ENCODE results near the gene COX14.

The COX14 gene

DNA sequence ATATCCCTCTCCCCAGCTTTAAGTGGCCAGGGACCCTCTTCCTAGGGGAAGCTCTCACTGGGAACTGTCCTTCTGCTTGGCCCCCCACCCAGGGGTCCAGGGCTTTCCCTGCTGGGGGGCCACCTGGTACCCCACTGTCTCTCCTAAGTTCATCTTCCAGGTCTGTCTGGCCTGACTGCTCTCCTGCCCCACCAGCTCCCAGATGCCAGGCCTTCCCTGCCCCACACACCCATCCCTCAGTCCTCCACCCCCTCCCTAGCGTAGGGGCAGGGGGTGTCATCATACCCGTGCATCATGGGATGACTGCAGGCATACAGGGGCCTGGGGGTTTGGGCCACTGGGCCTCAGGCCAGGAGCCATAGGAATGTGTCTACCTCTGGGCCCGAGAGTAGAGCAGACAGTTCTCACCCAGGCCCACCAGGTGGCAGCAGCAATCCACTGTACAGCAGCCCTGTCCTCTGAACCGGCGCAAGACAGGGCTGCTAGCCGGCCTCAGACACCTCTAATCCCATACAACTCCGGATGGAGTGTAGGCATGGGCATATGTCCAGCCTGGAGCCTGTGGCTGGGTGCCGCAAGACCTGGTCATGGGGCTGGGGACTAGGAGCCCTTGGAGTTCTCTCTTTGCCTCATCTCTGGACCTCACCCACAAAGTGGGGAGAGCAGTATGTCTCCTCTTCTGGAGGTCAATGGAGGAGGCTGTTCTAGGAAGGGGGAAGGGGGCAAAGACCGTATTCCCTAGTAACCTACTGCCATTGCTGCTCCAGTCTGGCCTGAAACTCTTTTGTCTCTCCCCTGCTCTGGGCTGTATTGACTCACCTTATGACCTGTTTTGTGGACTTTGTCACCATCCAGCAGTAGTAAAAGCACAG lies 36.9 kb upstream of the COX14 start:
- TF ChIP-seq, protein P1, sequence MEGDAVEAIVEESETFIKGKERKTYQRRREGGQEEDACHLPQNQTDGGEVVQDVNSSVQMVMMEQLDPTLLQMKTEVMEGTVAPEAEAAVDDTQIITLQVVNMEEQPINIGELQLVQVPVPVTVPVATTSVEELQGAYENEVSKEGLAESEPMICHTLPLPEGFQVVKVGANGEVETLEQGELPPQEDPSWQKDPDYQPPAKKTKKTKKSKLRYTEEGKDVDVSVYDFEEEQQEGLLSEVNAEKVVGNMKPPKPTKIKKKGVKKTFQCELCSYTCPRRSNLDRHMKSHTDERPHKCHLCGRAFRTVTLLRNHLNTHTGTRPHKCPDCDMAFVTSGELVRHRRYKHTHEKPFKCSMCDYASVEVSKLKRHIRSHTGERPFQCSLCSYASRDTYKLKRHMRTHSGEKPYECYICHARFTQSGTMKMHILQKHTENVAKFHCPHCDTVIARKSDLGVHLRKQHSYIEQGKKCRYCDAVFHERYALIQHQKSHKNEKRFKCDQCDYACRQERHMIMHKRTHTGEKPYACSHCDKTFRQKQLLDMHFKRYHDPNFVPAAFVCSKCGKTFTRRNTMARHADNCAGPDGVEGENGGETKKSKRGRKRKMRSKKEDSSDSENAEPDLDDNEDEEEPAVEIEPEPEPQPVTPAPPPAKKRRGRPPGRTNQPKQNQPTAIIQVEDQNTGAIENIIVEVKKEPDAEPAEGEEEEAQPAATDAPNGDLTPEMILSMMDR (IDR thresholded peaks at IDR 0.05; ENCODE audit: insufficient read depth, low read length, poor library complexity, severe bottlenecking), result peak; percentile 90
- H3K4me3 ChIP-seq (replicated peaks; ENCODE audit: low read depth, low read length), result no peak overlapping the region
- no peaks in the 10 kb centered on the region for H3K36me3 ChIP-seq (ENCODE audit: control insufficient read depth, insufficient read depth, low read length)
- DNase-seq (ENCODE audit: extremely low read depth, insufficient read length), result peak; percentile 63
- peaks cover 2% of the 10 kb centered on the region for H3K27me3 ChIP-seq (replicated peaks; ENCODE audit: control insufficient read depth, insufficient read depth, low read length)

- Histone ChIP-seq H3K4me3 (replicated peaks; ENCODE audit: low read depth, low read length) (no peak overlapping the region), H3K36me3 (ENCODE audit: control insufficient read depth, insufficient read depth, low read length) (no peaks in the 10 kb centered on the region), H3K27me3 (replicated peaks; ENCODE audit: control insufficient read depth, insufficient read depth, low read length) (peaks cover 2% of the 10 kb centered on the region)
- DNase-seq (ENCODE audit: extremely low read depth, insufficient read length), result no peak
- TF ChIP-seq, protein P1 (IDR thresholded peaks at IDR 0.05; ENCODE audit: insufficient read depth, low read length, poor library complexity, severe bottlenecking), result no peak
Observed at GRCh38 chr12:50075808-50076170, 36.2 kb upstream of the COX14 start.

DNA sequence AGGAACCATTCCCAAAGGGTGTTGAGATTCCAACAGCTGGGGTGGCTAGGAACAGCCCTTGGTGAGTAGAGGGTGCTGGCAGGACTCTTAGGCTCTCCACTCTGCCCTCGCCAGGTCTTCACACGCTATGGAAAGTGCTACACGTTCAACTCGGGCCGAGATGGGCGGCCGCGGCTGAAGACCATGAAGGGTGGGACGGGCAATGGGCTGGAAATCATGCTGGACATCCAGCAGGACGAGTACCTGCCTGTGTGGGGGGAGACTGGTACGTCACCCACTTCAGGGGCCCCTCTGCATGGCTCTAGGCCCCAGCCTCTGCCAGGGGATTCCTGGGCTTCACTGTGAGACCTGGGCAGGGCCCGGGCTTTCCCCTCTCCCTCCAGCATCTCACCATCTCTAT lies 34.9 kb upstream of the COX14 start:
- Histone ChIP-seq H3K27me3 (replicated peaks; ENCODE audit: control insufficient read depth, insufficient read depth, low read length) (no peaks in the 10 kb centered on the region; the same call in 1 of the 2 replicates), H3K36me3 (ENCODE audit: control insufficient read depth, insufficient read depth, low read length) (no peaks in the 10 kb centered on the region), H3K4me3 (replicated peaks; ENCODE audit: low read depth, low read length) (no peak overlapping the region)
- no peak for DNase-seq (ENCODE audit: extremely low read depth, insufficient read length)
- TF ChIP-seq, protein P1 (IDR thresholded peaks at IDR 0.05; ENCODE audit: insufficient read depth, low read length, poor library complexity, severe bottlenecking), result no peak

DNA sequence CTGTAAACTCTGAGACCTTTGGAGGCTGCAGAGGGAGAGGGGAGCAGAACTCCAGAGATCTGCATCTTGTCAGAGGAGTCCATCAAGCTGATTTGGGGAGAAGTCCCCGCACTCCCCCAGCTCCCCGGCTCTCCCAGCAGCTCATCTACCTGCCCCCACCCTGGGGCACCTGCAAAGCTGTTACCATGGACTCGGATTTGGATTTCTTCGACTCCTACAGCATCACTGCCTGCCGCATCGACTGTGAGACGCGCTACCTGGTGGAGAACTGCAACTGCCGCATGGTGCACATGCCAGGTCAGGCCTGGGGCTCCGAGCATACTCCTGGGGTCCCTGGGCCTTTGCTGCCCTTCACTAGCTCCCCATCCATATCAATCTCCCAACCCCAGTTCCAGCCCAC lies 33.8 kb upstream of the COX14 start:
- Histone ChIP-seq H3K4me3 (replicated peaks; ENCODE audit: low read depth, low read length) (no peak overlapping the region), H3K36me3 (ENCODE audit: control insufficient read depth, insufficient read depth, low read length) (no peaks in the 10 kb centered on the region)
- TF ChIP-seq, protein P1 (IDR thresholded peaks at IDR 0.05; ENCODE audit: insufficient read depth, low read length, poor library complexity, severe bottlenecking), result no peak

GRCh38 chr12:50079771-50080170 lies 32.3 kb upstream of the COX14 start:
- H3K4me3 ChIP-seq (replicated peaks; ENCODE audit: low read depth, low read length), result no peak overlapping the region
- TF ChIP-seq, protein P1 (IDR thresholded peaks at IDR 0.05; ENCODE audit: insufficient read depth, low read length, poor library complexity, severe bottlenecking), result no peak
- DNase-seq (ENCODE audit: extremely low read depth, insufficient read length), result no peak
- H3K36me3 ChIP-seq (ENCODE audit: control insufficient read depth, insufficient read depth, low read length), result no peaks in the 10 kb centered on the region
- no peaks in the 10 kb centered on the region; the same call in 1 of the 2 replicates for H3K27me3 ChIP-seq (replicated peaks; ENCODE audit: control insufficient read depth, insufficient read depth, low read length)

More for the DNA sequence above, 33.8 kb upstream of the COX14 start:
- H3K27me3 ChIP-seq (replicated peaks; ENCODE audit: control insufficient read depth, insufficient read depth, low read length), result no peaks in the 10 kb centered on the region; the same call in 1 of the 2 replicates
- DNase-seq (ENCODE audit: extremely low read depth, insufficient read length), result no peak

Data from GM06990 (cell line).